Stomach smooth muscle (tissue), 2 donors: Measurements from ENCODE around the gene IL6R.

Experiments used
- H3K27ac ChIP-seq: one replicate; pipeline ENCODE4 v1.7.0; 2013; ENCODE audit warnings: mild to moderate bottlenecking, low read length, inconsistent platforms
- H3K27me3 ChIP-seq, 2 donors: one replicate each; pipeline ENCODE4 v1.7.0; 2013; ENCODE audit warnings: low read length in 2 of 2; ENCODE audit not compliant: insufficient read depth in 2 of 2, control insufficient read depth in 1 of 2
- H3K36me3 ChIP-seq, 2 donors: one replicate each; pipeline ENCODE4 v1.7.0; 2013; ENCODE audit warnings: low read length in 2 of 2; ENCODE audit not compliant: control insufficient read depth in 2 of 2, insufficient read depth in 2 of 2
- H3K4me1 ChIP-seq: one replicate; pipeline ENCODE4 v1.7.0; 2013; ENCODE audit warnings: low read length; ENCODE audit not compliant: control insufficient read depth, insufficient read depth
- H3K4me3 ChIP-seq, 2 donors: one replicate each; pipeline ENCODE4 v1.7.0; 2013; ENCODE audit warnings: low read length in 2 of 2
- H3K9ac ChIP-seq, 2 donors: one replicate each; pipeline ENCODE4 v1.7.0; 2013; ENCODE audit warnings: low read length in 2 of 2, mild to moderate bottlenecking in 1 of 2
- H3K9me3 ChIP-seq, 2 donors: one replicate each; pipeline ENCODE4 v1.7.0; 2013; ENCODE audit warnings: low read length in 2 of 2; ENCODE audit not compliant: control insufficient read depth in 2 of 2
- donor health status: healthy.
- donor health status: Pancreatic carcinoma.

Gene IL6R

DNA sequence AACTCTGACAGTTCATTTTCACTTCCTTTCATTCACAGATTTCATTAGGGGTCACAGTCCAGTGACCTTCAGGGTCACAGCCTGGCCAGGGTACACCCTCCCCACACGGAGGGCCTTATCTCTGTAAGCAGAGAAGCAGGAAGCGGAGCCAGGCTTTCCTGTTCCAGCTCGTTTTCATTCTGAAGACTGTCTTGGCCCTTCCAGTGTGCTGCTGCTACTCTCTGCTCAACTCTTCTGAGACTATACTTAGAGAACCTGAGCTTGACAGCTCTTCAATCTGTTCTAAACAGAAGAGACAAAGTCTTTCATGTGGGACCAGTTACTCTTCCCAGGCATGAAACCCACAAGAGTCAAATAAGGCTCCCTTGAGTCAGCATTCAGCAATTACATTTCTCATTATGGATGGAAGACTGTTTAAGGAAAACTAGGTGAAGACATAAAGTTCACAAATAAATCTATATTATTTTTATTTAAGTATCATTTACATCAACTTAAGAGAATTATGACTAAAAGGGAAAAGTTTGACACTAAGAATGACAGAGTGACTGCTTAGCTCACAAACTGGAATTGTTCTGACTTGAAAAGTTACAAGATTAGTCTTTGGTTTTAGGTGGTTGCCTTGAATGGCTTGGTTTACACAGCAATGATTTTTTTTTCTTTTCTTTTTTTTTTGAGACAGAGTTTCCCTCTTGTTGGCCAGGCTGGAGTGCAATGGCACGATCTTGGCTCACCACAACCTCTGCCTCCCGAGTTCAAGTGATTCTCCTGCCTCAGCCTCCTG is 92.1 kb downstream of the IL6R start:
- H3K27ac ChIP-seq, result no peak overlapping the region
- H3K4me1 ChIP-seq, result peaks cover 10% of the 10 kb centered on the region

DNA sequence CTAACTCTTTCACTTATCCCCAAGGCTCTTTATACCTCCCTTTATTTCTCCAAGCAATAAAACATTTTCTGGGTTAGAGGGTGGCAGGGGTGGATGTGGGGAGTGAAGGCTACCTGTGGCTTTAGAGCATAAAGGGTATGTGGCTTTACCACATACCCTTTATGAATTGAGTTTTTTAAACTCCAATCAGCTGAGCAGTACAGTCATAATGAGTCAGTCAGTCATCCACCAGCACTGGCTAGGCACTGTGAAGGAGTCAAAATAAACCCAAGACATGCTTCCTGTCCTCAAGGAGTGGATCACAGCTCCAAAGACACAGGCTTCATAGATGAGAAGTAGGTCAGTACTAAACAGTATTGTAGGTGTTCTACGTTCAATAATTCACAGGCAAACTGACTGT is 94.3 kb downstream of the IL6R start:
- no peak overlapping the region for H3K9ac ChIP-seq
- H3K4me3 ChIP-seq, result no peak overlapping the region
- H3K36me3 ChIP-seq, result no peaks in the 10 kb centered on the region
- H3K27me3 ChIP-seq, result peaks cover 31 to 43% of the 10 kb centered on the region in 2 donors
- H3K27ac ChIP-seq, result no peak overlapping the region
- H3K4me1 ChIP-seq, result peaks cover 10% of the 10 kb centered on the region
- no peaks in the 10 kb centered on the region for H3K9me3 ChIP-seq

More for the DNA sequence above, 92.1 kb downstream of the IL6R start:
- Histone ChIP-seq H3K9me3 (no peaks in the 10 kb centered on the region), H3K4me3 (no peak overlapping the region), H3K27me3 (peaks cover 31 to 34% of the 10 kb centered on the region in 2 donors), H3K9ac (no peak overlapping the region), H3K36me3 (no peaks in the 10 kb centered on the region)

DNA sequence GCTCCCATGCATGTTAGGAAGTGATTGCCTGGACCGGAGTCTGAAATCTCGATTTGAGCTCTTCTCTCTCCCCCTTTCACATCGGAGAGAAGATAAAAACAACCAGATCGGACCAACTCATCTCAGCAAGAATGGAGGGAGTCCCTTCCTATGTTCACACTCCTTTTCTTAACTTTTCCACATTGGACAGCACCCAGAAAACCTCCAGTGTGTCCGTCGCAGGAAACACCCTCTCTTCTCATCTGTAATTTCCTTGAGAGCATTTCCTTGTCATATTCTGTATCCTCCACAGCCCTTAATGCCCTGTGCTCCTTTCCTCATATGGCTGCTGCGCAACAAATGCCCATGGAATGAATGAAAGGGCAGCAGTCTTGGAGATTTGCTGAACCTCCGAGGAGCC is 95.4 kb downstream of the IL6R start:
- Histone ChIP-seq H3K27ac (no peak overlapping the region), H3K9ac (no peak overlapping the region)

DNA sequence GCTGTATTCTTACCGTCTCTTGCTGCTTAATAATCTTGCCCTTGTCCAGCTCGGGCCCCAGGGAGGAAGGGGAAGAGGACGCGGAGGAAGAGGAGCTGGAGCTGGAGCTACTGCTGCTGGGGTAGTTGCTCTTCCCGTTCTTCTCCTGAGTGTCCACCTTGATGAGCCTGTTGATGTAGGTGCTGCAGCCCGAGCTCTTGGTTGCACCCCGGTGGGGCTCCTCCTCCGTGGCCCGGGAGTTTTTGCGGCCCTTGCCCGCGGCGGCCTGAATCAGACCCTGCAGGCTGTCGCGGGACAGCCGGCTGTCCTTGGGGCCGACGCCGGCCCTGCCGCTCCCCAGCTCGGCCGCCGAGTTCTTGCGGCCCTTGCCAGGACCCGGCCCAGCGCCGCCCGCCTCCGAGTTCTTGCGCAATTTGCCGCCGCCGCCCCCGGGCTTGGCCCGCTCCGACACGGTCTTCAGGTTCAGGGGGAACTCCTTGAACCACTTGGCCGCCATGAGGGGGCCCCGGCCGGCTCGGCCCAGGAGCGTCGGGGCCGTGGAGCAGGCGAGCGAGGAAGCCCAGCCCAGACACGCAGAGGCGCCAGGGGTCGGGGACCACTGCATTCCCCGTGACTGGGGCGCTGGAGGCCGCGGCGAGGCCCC is 96.4 kb downstream of the IL6R start:
- Histone ChIP-seq H3K27ac (no peak overlapping the region), H3K4me1 (peaks cover 10% of the 10 kb centered on the region), H3K9me3 (peaks cover 0 to 6% of the 10 kb centered on the region in 2 donors), H3K4me3 (peak overlapping the region; percentile 26 to 70), H3K36me3 (no peaks in the 10 kb centered on the region), H3K27me3 (peaks cover 28 to 39% of the 10 kb centered on the region in 2 donors), H3K9ac (peak overlapping the region in 1 of 2 donors; percentile 36)

More for the DNA sequence above, 95.4 kb downstream of the IL6R start:
- Histone ChIP-seq H3K36me3 (no peaks in the 10 kb centered on the region), H3K4me1 (peaks cover 10% of the 10 kb centered on the region), H3K27me3 (peaks cover 29 to 39% of the 10 kb centered on the region in 2 donors), H3K9me3 (no peaks in the 10 kb centered on the region), H3K4me3 (peak overlapping the region in 1 of 2 donors; percentile 70)

DNA sequence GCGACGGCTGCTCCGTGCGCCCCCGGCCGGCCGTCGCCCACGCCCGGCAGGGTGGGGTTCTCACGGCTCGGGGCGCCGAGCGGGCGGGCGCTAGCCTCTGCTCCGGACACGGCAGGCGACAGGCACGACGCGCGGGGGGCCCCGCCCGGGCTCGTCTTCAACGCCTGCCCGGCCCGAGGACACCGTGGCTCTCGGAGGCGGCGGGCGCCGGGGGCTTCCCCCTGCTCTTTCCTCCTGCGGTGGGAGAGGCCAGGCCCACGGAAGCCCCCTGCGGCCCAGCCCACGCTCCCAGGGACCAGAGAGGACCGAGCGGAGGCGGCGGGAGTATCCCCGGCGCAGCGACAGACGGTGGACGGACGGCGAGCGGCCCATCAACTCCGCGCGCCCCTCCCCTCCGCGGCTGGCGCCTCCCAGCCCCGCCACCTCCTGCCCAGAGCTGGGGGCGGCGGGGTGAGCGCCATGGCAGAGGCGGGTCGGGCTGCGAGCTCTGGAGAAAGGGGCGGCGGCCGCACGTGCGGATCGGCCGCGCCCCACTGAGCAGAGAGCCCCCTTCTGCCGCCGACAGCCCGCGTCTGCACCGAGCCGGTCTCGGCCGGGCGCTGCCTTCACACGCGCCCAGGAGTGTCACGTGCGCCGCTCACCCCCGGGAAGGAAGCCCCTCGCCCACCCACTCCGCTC is 97.1 kb downstream of the IL6R start, which contains the start of the genes SHE and TDRD10:
Gene SHE (minus strand): TSS at position 347 of the 678 bp plus-strand sequence. CDS start 386 bp downstream, outside the sequence.
Gene TDRD10 (plus strand): TSS at position 154 of the 678 bp plus-strand sequence. CDS start 4,685 bp downstream, outside the sequence.
- no peak within 1 kb of the TSS for H3K27ac ChIP-seq
- H3K9ac ChIP-seq, result peak within 1 kb of the TSS in 1 of 2 donors; percentile 36
- H3K9me3 ChIP-seq, result peaks cover 0 to 6% of the 10 kb centered on the region in 2 donors
- peak within 1 kb of the TSS; percentile 26 to 70 for H3K4me3 ChIP-seq
- no peaks in the 10 kb centered on the region for H3K36me3 ChIP-seq
- peaks cover 28 to 39% of the 10 kb centered on the region in 2 donors for H3K27me3 ChIP-seq
- H3K4me1 ChIP-seq, result peaks cover 10% of the 10 kb centered on the region

DNA sequence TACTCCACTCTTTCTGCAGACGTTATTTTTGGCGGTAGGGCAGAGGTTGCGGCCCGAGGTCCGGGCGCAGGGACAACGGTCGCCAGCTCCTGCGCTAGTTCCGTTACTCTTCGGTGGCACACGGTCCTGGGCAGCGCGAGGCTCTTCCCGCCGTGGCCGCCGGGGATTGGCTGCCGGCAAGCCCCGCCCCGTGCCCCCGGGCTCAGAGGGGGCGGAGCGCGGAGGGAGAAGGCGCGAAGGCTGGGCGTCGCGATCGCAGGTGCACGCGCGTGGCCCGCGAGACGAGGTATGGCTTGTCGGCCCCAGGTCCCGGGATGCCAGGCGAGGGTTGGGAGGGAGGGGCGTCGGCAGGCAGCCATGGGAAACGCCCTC is 97.6 kb downstream of the IL6R start:
- Histone ChIP-seq H3K4me3 (no peak overlapping the region), H3K4me1 (peaks cover 10% of the 10 kb centered on the region), H3K27me3 (peaks cover 32 to 41% of the 10 kb centered on the region in 2 donors), H3K9me3 (peaks cover 0 to 6% of the 10 kb centered on the region in 2 donors), H3K27ac (no peak overlapping the region), H3K9ac (no peak overlapping the region), H3K36me3 (no peaks in the 10 kb centered on the region)

DNA sequence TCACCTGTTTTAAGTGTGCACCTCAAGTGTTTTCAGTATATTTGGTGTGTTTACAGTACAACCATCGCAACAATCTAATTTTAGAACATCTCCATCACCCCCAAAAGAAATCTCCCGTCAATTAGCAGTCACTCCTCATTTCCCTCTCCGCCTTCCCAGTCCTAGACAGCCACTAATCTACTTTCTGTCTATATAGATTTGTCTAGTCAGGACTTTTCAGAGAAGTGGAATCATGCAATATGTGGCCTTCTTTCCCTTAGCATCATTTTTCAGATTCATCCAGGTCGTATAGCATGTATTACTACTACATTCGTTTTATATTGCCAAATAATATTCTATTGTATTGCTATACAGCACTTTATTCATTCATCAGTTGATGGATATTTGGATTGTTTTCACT is 98.8 kb downstream of the IL6R start:
- peaks cover 35 to 46% of the 10 kb centered on the region in 2 donors for H3K27me3 ChIP-seq
- H3K9me3 ChIP-seq, result peaks cover 0 to 6% of the 10 kb centered on the region in 2 donors
- H3K4me1 ChIP-seq, result peaks cover 10% of the 10 kb centered on the region

DNA sequence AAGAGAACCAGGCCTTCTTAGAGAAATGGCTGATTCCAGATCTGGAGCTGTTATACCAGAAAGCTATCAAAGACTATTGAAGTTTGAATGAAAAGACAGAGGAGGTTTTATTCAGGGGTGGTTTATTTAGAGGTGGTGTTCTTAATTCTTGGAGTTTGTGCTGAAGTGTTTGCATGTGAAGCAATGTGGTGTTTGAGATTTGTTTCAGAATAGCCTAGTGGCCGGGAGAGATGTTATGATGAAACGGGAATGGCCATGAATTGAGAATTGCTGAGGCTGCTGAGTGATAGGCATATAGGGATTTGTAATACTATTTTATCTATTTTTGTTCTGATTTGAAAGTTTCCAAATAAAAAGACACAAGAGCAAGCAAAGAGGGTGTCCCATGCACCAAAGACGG is 107.6 kb downstream of the IL6R start:
- H3K9me3 ChIP-seq, result no peaks in the 10 kb centered on the region
- H3K4me1 ChIP-seq, result no peaks in the 10 kb centered on the region
- no peak overlapping the region for H3K9ac ChIP-seq
- peaks cover 8 to 11% of the 10 kb centered on the region in 2 donors for H3K27me3 ChIP-seq
- H3K36me3 ChIP-seq, result no peaks in the 10 kb centered on the region
- H3K4me3 ChIP-seq, result no peak overlapping the region
- H3K27ac ChIP-seq, result no peak overlapping the region

More for the DNA sequence above, 98.8 kb downstream of the IL6R start:
- no peak overlapping the region for H3K4me3 ChIP-seq
- H3K9ac ChIP-seq, result no peak overlapping the region
- no peaks in the 10 kb centered on the region for H3K36me3 ChIP-seq
- no peak overlapping the region for H3K27ac ChIP-seq

DNA sequence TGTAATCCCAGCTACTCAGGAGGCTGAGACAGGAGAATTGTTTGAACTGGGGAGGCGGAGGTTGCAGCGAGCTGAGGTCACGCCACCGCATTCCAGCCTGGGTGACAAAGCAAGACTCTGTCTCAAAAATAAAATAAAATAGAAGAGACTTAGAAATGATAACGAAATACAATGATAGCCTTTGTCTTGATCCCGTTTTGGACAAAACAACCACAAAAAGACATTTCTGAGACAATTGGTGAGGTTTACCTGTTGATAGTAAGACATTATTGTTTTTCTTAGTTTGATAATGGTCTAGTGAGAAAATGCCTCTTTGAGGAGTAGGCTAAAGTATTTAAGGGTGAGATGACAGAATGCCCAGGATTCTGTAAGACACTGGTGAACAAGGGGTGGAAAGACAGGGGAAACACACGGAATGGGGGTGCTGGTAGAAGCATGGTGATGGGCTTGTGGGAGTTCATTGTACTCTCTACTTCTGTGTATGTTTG is 109.0 kb downstream of the IL6R start:
- H3K9ac ChIP-seq, result no peak overlapping the region
- no peak overlapping the region for H3K4me3 ChIP-seq
- H3K9me3 ChIP-seq, result no peaks in the 10 kb centered on the region
- no peaks in the 10 kb centered on the region for H3K4me1 ChIP-seq
- H3K27me3 ChIP-seq, result peaks cover 5 to 6% of the 10 kb centered on the region in 2 donors
- H3K36me3 ChIP-seq, result no peaks in the 10 kb centered on the region
- no peak overlapping the region for H3K27ac ChIP-seq

DNA sequence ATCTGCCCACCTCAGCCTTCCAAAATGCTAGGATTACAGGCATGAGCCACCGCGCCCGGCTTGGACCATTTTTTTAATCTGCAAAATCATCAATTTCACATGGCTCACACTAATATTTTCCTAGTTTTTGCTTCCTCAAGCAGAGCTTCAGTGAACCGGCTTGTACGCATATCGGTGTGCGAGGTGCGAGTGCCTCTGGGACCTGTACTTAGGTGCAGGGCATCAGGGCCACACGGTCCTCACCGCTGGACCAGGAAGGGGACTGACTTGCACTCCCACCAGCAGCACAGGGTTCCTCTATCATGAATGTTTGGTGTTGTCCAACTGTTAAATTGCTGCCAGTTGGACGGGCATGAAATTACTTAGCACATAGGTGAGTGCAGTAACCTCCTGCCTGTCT is 112.5 kb downstream of the IL6R start:
- Histone ChIP-seq H3K4me1 (no peaks in the 10 kb centered on the region), H3K9ac (no peak overlapping the region), H3K36me3 (no peaks in the 10 kb centered on the region), H3K4me3 (no peak overlapping the region), H3K9me3 (no peaks in the 10 kb centered on the region), H3K27ac (no peak overlapping the region), H3K27me3 (peaks cover 0 to 5% of the 10 kb centered on the region in 2 donors)
